ENCODE measurements around the gene SLC25A21. TPM values are rescaled to one million over a fixed set of nuclear protein-coding genes. Genes with fewer than 3 reads are reported as not detected.
"Not testable (repeated sequence)": the region's sequence is repeated elsewhere in the genome, so short reads cannot be mapped to it uniquely, and the experiment has no call there.

Gene SLC25A21
- polyA plus RNA-seq, 4 donors = 2.2 to 4.1 (median 2.4) TPM

GRCh38 chr14:36900846-36901245 is 271.6 kb downstream of the SLC25A21 start:
- no peak for DNase-seq (ENCODE audit: low read depth in 4 of 4, low spot score in 3 of 4)

- not testable (repeated sequence) for DNase-seq (ENCODE audit: low read depth in 4 of 4, low spot score in 3 of 4)
Observed at GRCh38 chr14:36896300-36896699, 276.1 kb downstream of the SLC25A21 start.

- no peak for DNase-seq (ENCODE audit: low read depth in 4 of 4, low spot score in 3 of 4)
Observed at GRCh38 chr14:36884049-36884448, 288.4 kb downstream of the SLC25A21 start.

GRCh38 chr14:36880276-36880675 is 292.1 kb downstream of the SLC25A21 start:
- no peak for DNase-seq (ENCODE audit: low read depth in 4 of 4, low spot score in 3 of 4)

GRCh38 chr14:36879558-36879957 is 292.8 kb downstream of the SLC25A21 start:
- no peak for DNase-seq (ENCODE audit: low read depth in 4 of 4, low spot score in 3 of 4)

GRCh38 chr14:36874396-36875138 is 297.8 kb downstream of the SLC25A21 start:
- no peak for DNase-seq (ENCODE audit: low read depth in 4 of 4, low spot score in 3 of 4)

- DNase-seq (ENCODE audit: low read depth in 4 of 4, low spot score in 3 of 4) = no peak
Observed at GRCh38 chr14:36870776-36871175, 301.6 kb downstream of the SLC25A21 start.

GRCh38 chr14:36869125-36869524 is 303.3 kb downstream of the SLC25A21 start:
- DNase-seq (ENCODE audit: low read depth in 4 of 4, low spot score in 3 of 4) = no peak

- no peak for DNase-seq (ENCODE audit: low read depth in 4 of 4, low spot score in 3 of 4)
Observed at GRCh38 chr14:36866867-36867266, 305.5 kb downstream of the SLC25A21 start.

GRCh38 chr14:36863271-36863670 is 309.1 kb downstream of the SLC25A21 start:
- no peak for DNase-seq (ENCODE audit: low read depth in 4 of 4, low spot score in 3 of 4)

- DNase-seq (ENCODE audit: low read depth in 4 of 4, low spot score in 3 of 4) = not testable (repeated sequence)
Observed at GRCh38 chr14:36862237-36862636, 310.2 kb downstream of the SLC25A21 start.

- DNase-seq (ENCODE audit: low read depth in 4 of 4, low spot score in 3 of 4) = no peak
Observed at GRCh38 chr14:36860831-36861230, 311.6 kb downstream of the SLC25A21 start.

GRCh38 chr14:36859119-36859518 is 313.3 kb downstream of the SLC25A21 start:
- no peak for DNase-seq (ENCODE audit: low read depth in 4 of 4, low spot score in 3 of 4)

GRCh38 chr14:36857842-36858445 is 314.5 kb downstream of the SLC25A21 start:
- no peak for DNase-seq (ENCODE audit: low read depth in 4 of 4, low spot score in 3 of 4)

- DNase-seq (ENCODE audit: low read depth in 4 of 4, low spot score in 3 of 4) = no peak
Observed at GRCh38 chr14:36857136-36857535, 315.3 kb downstream of the SLC25A21 start.

GRCh38 chr14:36856095-36856878 is 316.1 kb downstream of the SLC25A21 start:
- no peak for DNase-seq (ENCODE audit: low read depth in 4 of 4, low spot score in 3 of 4)

GRCh38 chr14:36855396-36855795 is 317.0 kb downstream of the SLC25A21 start:
- no peak for DNase-seq (ENCODE audit: low read depth in 4 of 4, low spot score in 3 of 4)

- DNase-seq (ENCODE audit: low read depth in 4 of 4, low spot score in 3 of 4) = no peak
Observed at GRCh38 chr14:36852981-36853691, 319.3 kb downstream of the SLC25A21 start.

- DNase-seq (ENCODE audit: low read depth in 4 of 4, low spot score in 3 of 4) = no peak
Observed at GRCh38 chr14:36848213-36848612, 324.2 kb downstream of the SLC25A21 start.

- no peak for DNase-seq (ENCODE audit: low read depth in 4 of 4, low spot score in 3 of 4)
Observed at GRCh38 chr14:36847366-36847765, 325.0 kb downstream of the SLC25A21 start.

Measured in left renal pelvis (tissue), 4 donors.